SKM-1 treated with dmso at 0.1 percent for 144 hours (cell line): ENCODE data around the gene SOX30.

ENCODE experiments used
- DNase-seq: peaks from one replicate; lab custom pipeline; 2025; ENCODE audit not compliant: unreplicated experiment; lab: John Stamatoyannopoulos, UW

SOX30 gene

GRCh38 chr5:157665467-157666070 is 13.3 kb upstream of the SOX30 start:
- peak; percentile 67 for DNase-seq

DNA sequence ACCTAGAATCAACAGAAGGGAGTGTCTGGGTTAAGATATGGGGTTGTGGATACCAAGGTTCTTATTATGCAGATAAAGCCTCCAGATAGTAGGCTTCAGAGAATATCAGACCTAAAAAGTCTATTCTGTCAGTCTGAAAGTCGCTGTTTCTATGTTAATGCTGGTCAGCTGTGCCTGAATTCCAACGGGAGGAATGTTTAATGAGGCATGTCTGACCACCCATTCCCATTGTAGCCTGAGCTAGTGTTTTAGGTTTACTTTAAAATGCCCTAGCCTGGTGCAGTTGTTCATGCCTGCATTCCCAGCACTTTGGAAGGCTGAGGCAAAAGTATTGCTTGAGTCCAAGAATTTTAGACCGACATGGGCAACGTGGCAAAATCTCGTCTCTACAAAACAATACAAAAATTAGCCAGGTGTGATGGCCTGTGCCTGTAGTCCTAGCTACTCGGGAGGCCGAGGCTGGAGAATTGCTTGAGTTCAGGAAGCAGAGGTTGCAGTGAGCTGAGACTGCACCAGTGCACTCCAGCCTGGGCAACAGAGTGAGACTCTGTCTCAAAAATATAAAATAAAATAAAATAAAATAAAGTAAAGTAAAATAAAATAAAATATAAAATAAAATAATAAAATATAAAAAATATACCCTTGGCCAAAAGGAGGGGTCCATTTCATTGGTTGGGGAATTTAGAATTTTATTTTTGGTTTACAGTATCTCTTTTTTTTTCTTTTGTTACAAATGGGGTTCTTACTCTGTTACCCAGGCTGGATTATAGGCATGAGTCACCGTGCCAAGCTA is 7.8 kb upstream of the SOX30 start:
- no peak for DNase-seq

DNA sequence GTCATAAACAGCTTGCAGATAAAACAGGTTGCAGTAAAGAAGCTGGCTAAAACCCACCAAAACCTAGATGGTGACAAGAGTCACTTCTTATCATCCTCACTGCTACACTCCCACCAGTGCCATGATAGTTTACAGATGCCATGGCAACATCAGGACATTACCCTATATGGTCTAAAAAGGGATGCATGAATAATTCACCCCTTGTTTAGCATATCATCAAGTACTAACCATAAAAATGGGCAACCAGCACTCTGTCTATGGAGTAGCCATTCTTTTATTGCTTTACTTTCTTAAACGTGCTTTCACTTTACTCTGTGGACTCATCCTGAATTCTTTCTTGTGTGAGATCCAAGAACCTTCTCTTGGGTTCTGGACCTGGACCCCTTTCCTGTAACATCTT is 6.7 kb upstream of the SOX30 start:
- no peak for DNase-seq

- no peak for DNase-seq
These were observed 5.3 kb upstream of the SOX30 start for GRCh38 chr5:157657516-157657915.

DNA sequence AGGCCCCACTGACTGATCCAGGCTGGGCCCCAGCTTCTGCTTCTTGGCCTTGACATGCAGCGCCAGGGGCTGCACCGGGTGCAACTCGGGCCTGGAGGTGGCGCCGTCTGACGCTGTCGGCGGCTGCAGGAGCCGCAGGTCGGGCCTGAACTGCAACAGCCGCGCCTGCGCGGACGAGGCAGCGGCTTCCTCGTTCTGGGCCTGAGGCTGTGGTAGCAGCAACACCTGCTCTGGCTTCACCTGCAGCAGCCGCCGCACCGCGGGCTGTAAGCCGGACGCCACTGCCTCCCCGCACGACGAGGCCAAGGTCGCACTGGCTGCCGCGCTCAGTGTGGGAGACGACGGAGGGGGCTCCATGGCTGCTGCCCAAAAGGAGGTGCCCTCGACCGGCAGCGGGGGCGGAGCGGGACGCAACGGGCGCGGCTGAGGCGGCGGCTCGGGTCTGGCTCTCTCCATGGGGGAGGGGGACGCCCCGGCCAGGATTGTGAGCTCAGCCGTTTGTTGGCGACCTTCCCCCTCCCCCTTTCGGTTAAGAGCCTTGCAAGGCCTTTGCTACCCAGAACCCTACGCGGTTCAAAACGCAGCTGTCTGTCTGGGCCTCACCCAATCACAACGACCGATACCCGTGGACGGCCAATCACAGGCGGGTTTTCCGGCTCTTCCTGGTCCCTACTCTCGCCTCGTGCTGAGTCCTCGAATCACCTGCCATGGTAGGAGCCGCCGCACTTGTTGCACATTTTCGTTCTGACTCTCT is 438 bp downstream of the SOX30 start:
- DNase-seq, result no peak

DNA sequence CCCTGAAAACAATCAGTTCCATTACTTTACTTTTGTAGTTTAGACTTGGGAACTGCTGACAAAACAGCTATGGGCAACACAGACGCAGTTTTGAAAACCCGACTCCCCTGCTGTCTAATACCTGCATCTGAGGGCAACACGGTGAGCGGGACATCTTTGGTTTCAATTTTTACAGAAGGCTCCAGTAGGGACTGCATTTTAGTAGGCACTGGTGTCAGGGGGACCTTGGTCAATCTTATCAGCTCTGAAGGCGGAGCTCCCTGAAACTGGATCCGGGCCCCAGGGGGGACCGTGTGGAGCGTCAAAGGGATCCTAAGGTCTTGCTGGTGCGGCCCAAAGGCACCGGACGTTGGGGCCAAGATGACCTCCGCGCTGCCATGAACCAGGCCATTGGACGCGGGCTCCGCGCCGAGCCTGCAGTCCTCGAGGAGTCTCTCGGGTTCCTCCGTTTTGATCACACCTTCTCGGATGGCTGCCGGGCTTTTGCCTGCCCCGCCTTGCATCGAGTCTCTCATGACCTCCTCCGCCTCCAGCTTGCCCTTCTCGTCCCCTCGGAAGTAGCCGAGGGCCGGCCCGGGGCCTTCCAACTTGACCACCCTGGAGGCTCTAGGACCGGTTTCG is 1.1 kb downstream of the SOX30 start:
- DNase-seq, result no peak

DNA sequence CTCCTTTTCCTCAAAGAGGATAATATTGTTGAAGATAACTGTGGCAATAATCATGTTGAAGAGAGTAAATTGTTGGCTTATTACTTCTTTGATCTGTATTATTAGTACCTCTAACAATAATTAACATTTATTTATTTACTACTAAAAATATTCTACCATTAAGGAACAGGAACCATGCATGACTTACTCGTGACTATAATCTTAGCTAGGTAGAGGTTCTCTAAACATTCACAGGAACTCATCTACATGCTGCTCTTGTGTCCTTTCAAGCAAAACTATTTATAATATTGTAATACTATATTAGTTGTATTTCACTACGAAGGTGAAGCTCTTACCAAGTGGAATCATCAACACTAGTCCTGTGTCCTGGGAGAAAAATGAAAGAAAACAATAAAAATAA is 3.1 kb downstream of the SOX30 start:
- no peak for DNase-seq

DNA sequence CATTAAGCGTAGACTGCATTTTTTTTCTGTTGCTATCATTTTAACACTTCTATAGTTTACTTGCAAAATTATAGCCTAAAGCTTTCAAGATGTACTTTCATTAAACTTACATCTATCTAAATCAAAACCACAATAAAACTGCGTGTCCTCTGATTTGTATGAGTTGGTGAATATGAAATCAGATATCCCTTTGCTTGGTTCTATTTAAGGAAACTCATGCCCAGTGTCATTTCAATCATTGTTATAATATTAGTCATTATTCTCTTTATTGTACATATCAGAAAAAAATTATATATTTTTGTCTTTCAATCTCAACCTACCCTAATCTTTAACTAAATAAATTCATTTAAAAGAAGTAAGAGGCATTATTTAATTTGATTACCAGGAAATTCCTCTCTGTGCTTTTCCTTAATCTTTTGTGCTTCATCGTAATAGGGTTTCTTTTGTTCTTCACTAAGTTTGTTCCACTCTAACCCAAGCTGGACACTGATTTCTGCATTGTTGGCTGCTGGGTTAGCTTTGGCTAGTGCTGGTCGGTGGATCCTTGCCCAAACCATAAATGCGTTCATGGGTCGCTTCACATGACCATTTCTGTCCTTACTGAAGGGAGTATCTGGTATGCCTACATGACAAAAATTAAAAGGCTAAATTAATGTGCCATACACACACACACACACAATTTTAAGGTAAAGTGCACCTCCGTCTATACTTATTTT is 3.8 kb downstream of the SOX30 start:
- DNase-seq, result no peak

GRCh38 chr5:157640406-157641066 is 11.7 kb downstream of the SOX30 start:
- no peak for DNase-seq

GRCh38 chr5:157630341-157630740 is 21.9 kb downstream of the SOX30 start:
- DNase-seq, result no peak

GRCh38 chr5:157626831-157627230 is 25.4 kb downstream of the SOX30 start:
- no peak for DNase-seq

DNA sequence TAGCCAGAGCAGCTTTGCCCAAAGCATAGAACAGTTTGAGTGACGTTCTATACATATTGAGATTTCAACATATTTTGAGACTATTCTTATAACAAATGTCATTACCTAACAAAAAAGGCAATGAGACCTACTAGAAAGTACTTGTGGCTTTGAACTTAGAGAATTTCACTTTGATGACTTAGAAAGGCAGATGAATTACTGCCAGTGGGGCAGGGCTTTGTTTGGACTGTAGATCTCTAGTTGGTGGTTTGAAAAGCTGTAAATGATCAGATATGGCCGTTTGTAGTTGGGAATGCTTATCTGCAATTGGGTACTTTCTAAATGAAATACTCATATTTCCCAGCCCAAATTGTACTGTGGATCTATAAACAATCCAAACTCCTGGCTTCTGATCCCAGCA is 28.1 kb downstream of the SOX30 start:
- DNase-seq, result no peak

GRCh38 chr5:157620776-157621175 is 31.5 kb downstream of the SOX30 start:
- no peak for DNase-seq

DNA sequence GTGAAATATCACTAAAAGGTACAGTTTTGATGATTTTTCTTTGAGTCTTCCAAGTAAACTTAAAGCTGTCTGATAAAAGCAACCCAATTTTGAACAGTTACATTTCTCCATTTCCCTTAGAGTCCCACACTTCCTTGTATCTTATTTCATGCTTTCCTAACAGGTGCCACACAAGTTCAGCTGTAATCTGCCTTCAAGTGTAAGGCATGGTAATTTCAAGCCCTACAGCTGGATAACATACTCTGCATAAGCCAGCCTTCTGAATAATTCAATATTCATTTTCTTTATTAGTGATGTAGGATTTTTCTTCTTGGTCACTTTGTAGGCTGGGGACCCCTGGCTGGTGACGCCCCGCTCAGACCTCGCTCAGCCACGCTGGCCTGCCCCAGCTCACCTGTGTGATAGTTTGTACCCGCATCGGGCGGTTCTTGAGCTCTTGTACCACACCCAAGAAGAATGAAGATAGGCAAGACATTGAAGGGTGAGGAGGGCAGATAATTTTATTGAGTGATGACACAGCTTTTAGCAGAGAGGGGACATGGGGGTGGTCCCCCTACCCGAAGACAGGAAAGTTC is 34.0 kb downstream of the SOX30 start:
- no peak for DNase-seq

DNA sequence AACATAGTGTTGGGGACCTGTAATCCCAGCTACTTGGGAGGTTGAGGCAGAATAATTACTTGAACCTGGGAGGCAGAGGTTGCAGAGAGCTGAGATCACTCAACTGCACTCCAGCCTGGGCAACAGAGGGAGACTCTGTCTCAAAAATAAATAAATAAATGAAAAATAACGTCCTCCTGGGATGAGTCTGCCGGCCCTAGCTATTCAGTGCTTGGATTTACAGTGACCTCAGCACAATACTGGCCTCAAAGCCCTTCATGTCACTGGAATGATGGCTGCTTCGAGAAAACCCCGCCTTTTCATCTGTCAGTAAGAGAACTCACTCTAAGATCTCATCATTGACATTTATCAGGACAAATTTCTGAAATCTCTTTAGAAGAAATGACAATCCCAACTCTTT is 35.5 kb downstream of the SOX30 start:
- DNase-seq, result no peak

GRCh38 chr5:157613385-157614245 is 38.6 kb downstream of the SOX30 start:
- DNase-seq, result no peak

DNA sequence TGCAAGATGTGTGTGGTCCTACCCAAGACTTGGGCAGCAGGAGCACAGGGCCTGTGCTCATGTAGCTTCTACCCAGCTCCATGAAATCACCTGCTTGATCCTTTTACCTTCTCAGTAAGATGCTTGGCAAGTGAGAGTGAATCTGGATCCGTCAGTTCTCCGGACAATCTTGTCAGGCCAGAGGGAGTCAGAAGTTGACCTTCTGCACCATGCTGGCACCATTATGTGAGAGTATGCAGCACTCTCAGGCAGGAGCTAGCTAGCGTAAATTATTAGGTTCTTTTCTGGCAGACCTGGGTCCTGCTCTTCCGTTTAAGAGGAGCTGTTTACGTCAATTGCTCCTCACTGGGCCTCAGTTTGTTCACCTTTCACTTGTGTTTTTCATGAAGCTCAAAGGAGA is 39.7 kb downstream of the SOX30 start:
- DNase-seq, result no peak

GRCh38 chr5:157611571-157612476 is 40.4 kb downstream of the SOX30 start:
- no peak for DNase-seq
